ENCODE measurements around the gene PHYH. TPM values are rescaled to one million over a fixed set of nuclear protein-coding genes. Genes with fewer than 3 reads are reported as not detected.

The PHYH gene
- total RNA-seq, result 14.8 and 15.3 TPM in 2 replicates

DNA sequence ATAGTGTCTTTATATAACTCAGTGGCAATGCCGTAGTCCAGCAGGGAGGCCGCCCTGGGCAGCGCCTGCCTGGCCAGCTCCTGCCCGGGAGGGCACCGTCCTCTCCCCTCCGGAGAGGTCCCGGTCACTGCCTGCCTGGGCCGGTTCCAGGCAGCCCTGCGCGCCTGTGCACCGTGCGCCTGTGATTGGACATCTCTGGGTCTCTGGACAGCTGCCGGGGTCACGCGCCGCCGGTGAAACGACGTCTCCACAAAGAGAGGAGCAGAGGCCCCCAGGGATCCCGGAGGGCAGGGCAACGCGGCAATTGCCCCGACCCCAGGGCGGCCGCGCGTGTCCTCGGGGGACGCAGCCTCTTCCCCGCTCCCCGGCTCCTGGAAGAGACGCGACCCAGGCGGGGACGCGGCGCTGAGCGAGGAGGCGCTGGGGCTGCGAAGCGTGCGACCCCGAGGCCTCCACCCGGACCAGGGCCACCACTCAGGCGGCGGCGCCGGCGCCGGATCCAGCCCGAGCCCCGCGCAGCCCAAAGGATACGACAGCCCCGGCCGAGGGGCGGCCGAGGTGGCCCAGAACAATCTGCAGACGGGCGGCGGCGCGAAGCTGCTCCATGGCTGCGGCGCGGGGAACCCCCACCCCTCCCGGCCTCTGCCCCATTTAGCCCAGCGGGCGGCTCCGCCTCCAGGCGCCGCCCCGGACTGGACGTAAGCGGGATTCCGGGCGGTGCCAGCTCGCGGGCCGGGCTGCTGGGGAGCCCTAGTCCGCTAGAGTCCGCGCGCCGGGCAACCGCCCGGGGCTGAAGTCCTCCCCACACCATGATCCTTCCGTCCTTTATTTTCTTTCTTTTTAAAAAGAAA lies at the start of gene PHYH:
Gene PHYH, minus strand, starts transcription at position 628 of the 851 bp plus-strand sequence. Its CDS starts 22 bp downstream, at position 606.

DNA sequence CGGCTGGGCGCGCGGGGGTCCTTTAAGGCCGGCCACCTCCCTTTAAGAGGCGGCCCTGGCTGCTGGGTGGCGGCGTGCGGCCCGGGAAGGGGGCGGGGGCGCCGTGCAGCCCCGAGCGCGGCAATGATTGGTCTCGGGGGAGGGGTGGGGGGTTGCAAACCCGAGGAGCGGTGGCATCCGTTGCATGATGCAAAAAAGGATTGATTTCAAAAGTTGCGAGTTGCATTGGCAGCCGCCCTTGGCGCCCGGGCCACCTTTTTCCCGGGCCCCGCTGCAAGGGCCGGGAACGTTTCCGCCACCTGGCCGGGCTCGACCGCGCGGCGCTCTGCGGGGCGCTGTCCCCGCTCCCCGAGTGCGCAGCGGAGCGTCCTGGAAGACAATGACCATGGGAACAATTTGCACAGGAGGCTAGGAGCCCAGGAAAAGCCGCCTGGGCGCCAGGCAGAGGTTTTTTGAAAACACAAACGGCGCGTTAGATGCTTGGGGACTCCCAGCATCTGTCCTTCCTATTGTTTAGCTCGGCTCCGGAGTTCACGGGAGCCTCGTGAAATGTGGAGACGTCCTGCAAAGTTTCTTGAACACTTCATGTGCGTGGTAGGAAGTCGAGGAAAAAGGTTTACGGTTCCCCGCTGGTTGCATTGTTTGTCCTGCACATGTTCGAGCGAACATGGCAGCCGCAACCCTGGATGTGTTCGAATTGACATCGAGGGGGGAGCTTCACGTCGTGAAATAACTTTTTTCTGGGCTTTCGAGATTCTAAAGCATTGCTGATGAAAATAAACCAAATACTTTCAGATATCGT lies 48.6 kb upstream of the PHYH start, which contains the start of gene SEPHS1:
Gene SEPHS1, minus strand, starts transcription at position 78 of the 802 bp plus-strand sequence. CDS start 3,343 bp downstream, outside the sequence.

DNA sequence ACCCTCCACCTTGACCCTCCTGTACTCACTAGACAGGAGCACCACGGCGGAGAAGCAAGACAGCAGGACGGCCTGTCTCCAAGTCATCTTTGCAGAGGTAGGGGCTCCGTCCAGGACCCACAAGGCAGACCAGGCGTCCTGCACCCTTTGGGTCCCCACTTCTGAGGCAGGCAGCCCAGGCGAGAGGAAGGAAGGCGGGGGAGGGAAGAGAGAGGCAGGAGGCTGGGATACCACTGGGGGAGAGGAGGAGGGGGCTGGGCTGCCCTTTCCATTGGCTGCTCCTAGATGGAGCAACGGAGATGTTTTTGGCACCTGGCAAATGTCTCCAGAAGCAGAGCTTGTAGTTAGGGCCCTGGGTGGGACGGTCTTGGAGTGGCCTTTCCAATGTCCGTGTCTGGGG lies 65.7 kb downstream of the PHYH start, which contains the start of gene UCMA:
Gene UCMA, minus strand, starts transcription at position 203 of the 400 bp plus-strand sequence. Its CDS starts 116 bp downstream, at position 87.

Other genes with a start within 250 kb of the PHYH start
- gene OPTN, start 199.9 kb downstream of the PHYH start, total RNA-seq, result 75.7 and 86.1 TPM in 2 replicates
- gene MCM10, start 138.5 kb downstream of the PHYH start, total RNA-seq, result 0.89 and 7.2 TPM in 2 replicates
- gene UCMA, start 65.7 kb downstream of the PHYH start, total RNA-seq, result not detected in 2 replicates
- gene SEPHS1, start 48.2 kb upstream of the PHYH start, total RNA-seq, result 24.9 and 33.3 TPM in 2 replicates
- gene BEND7, start 228.9 kb upstream of the PHYH start, total RNA-seq, result 4.8 and 5.9 TPM in 2 replicates